HepG2 (cell line): ENCODE results near the gene ISLR.

Source experiments
- EZH2 ChIP-seq: conservative IDR thresholded peaks from 2 replicates; pipeline ENCODE4 v1.6.1; 2012; ENCODE audit warnings: mild to moderate bottlenecking, low read depth, low read length, moderate library complexity
- TF ChIP-seq, protein P1 (sequence below): sonication (generic); formaldehyde crosslinking; IDR thresholded peaks from 2 replicates; pipeline ENCODE4 v1.4.0; 2020; ENCODE audit warnings: missing genetic modification reagents

DNA sequence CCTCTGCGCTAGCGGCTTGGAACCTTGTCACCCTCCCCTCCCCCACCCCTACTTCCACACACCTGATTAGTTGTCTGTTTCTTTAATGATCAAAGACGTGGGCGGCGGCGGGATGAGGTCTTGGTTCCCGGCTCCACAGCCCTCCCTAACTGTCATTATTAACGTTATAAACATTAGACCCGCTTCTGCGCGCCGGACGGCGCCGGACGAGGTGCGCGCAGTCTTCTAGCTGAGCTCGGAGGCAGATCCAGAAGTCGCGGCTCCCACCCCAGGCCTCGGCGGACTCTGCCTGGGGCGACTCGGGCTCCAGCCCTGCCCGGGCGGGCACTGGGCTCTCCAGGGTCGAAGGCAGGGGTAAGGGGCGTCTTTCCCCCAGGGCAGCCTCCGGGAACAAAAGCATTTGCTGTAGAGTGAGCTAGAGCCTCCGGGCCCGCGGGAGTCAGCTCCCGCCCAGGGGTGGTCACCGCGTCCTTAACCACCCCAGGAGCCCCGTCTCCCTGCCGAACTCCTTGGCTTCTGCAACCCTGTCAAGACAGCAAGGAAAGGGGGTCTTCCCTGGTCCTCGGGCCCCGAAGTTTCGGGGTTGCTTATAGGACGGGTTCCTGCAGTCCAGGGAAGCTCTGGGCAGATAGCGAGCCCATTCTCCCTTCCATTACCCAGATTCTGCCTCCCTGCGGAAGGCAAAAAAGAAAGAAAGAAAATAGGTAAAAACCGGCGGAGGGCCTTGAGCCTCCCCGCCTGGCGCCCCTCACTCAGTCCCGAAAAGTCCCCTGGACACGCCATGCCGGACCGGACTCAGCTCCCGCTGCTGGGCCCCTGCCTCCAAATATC is 45.3 kb upstream of the ISLR start:
- no peak for TF ChIP-seq EZH2
- TF ChIP-seq, protein P1, sequence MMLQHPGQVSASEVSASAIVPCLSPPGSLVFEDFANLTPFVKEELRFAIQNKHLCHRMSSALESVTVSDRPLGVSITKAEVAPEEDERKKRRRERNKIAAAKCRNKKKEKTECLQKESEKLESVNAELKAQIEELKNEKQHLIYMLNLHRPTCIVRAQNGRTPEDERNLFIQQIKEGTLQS (CRISPR knock-in tag), result no peak
